Measurements from ENCODE around the gene SLC6A15. TPM values are rescaled to one million over a fixed set of nuclear protein-coding genes. Genes with fewer than 3 reads are reported as not detected.

Gene SLC6A15
- total RNA-seq, 4 donors from 2014 or later, result 0.89 to 4.0 (median 1.6) TPM

- DNase-seq, result no peak
- no peaks in the 10 kb centered on the region for H3K4me1 ChIP-seq
These were observed 51.9 kb downstream of the SLC6A15 start for GRCh38 chr12:84860718-84861117.

GRCh38 chr12:84858796-84859195 lies 53.8 kb downstream of the SLC6A15 start:
- TF ChIP-seq POLR2A (IDR thresholded peaks at IDR 0.05) (no peak), CTCF (IDR thresholded peaks at IDR 0.05) (no peak)
- 57 to 69% methylated on average over 2 of the region's 2 CpGs for WGBS, 2 donors
- Histone ChIP-seq H3K27me3 (no peaks in the 10 kb centered on the region), H3K9me3 (no peaks in the 10 kb centered on the region), H3K36me3 (no peaks in the 10 kb centered on the region), H3K4me3 (replicated peaks in 1 of 3) (no peak overlapping the region), H3K4me1 (no peaks in the 10 kb centered on the region), H3K27ac (no peak overlapping the region)
- intact Hi-C loops (cut with DNase I), result no loop called here
- no peak for DNase-seq

More at GRCh38 chr12:84860718-84861117, 51.9 kb downstream of the SLC6A15 start:
- intact Hi-C loops (cut with DNase I), result no loop called here
- TF ChIP-seq CTCF (IDR thresholded peaks at IDR 0.05) (no peak), POLR2A (IDR thresholded peaks at IDR 0.05) (no peak)
- Histone ChIP-seq H3K27ac (no peak overlapping the region), H3K9me3 (no peaks in the 10 kb centered on the region), H3K36me3 (no peaks in the 10 kb centered on the region), H3K4me3 (replicated peaks in 1 of 3) (no peak overlapping the region), H3K27me3 (no peaks in the 10 kb centered on the region)
- WGBS, 2 donors, result 86% methylated on average over 2 of the region's 2 CpGs

GRCh38 chr12:84857525-84858208 lies 54.9 kb downstream of the SLC6A15 start:
- Histone ChIP-seq H3K4me1 (no peaks in the 10 kb centered on the region), H3K27me3 (no peaks in the 10 kb centered on the region), H3K27ac (no peak overlapping the region), H3K9me3 (no peaks in the 10 kb centered on the region), H3K36me3 (no peaks in the 10 kb centered on the region), H3K4me3 (replicated peaks in 1 of 3) (no peak overlapping the region)
- intact Hi-C loops (cut with DNase I), result no loop called here
- no peak for DNase-seq
- TF ChIP-seq POLR2A (IDR thresholded peaks at IDR 0.05), result no peak
- no peak for TF ChIP-seq CTCF (IDR thresholded peaks at IDR 0.05)
- 81 to 96% methylated on average over 2 of the region's 2 CpGs for WGBS, 2 donors

GRCh38 chr12:84856156-84856900 lies 56.3 kb downstream of the SLC6A15 start:
- no peak for TF ChIP-seq POLR2A (IDR thresholded peaks at IDR 0.05)
- no peak for TF ChIP-seq CTCF (IDR thresholded peaks at IDR 0.05)
- no peak for DNase-seq
- H3K4me3 ChIP-seq (replicated peaks in 1 of 3), result no peak overlapping the region
- 94% methylated on average over 1 of the region's 1 CpG for WGBS, 2 donors
- no peaks in the 10 kb centered on the region for H3K36me3 ChIP-seq
- no peak overlapping the region for H3K27ac ChIP-seq
- no peaks in the 10 kb centered on the region for H3K27me3 ChIP-seq
- no peaks in the 10 kb centered on the region for H3K9me3 ChIP-seq
- no peaks in the 10 kb centered on the region for H3K4me1 ChIP-seq
- intact Hi-C loops (cut with DNase I), result no loop called here

GRCh38 chr12:84843593-84844144 lies 68.9 kb downstream of the SLC6A15 start:
- Histone ChIP-seq H3K27me3 (no peaks in the 10 kb centered on the region), H3K4me3 (replicated peaks in 1 of 3) (no peak overlapping the region), H3K9me3 (no peaks in the 10 kb centered on the region), H3K4me1 (peaks cover 7 to 16% of the 10 kb centered on the region in 2 donors), H3K27ac (no peak overlapping the region), H3K36me3 (no peaks in the 10 kb centered on the region)
- no peak for TF ChIP-seq POLR2A (IDR thresholded peaks at IDR 0.05)
- no peak for TF ChIP-seq CTCF (IDR thresholded peaks at IDR 0.05)
- intact Hi-C loops (cut with DNase I), result no loop called here
- no peak for DNase-seq
- 89 to 98% methylated on average over 1 of the region's 1 CpG for WGBS, 2 donors
